HepG2 (cell line): ENCODE data around the gene OR1S1. TPM values are rescaled to one million over a fixed set of nuclear protein-coding genes. Genes with fewer than 3 reads are reported as not detected.
A peak's percentile ranks its signal among the peaks of the same experiment; 100 is the strongest.

Experiments
- CBFB ChIP-seq: sonication (generic); formaldehyde crosslinking; IDR thresholded peaks from 2 replicates; pipeline ENCODE4 v1.4.0; 2020; ENCODE audit warnings: missing genetic modification reagents
- DRAP1 ChIP-seq: IDR thresholded peaks from 2 replicates; pipeline ENCODE4 v1.6.1; 2016; ENCODE audit warnings: missing genetic modification reagents, missing compliant biosample characterization
- E2F2 ChIP-seq: sonication (generic); formaldehyde crosslinking; IDR thresholded peaks from 2 replicates; pipeline ENCODE4 v1.4.0; 2020; ENCODE audit warnings: missing genetic modification reagents, borderline replicate concordance
- FOSL2 ChIP-seq: sonication (generic); formaldehyde crosslinking; IDR thresholded peaks from 2 replicates; pipeline ENCODE4 v1.4.0; 2020; ENCODE audit warnings: missing genetic modification reagents
- FOXA1 ChIP-seq, 2 experiments: fragments of 450-650 bp in 1 of 2; sonication (generic) in 1 of 2; formaldehyde crosslinking in 1 of 2; IDR thresholded peaks; 2 replicates each; pipeline versions ENCODE4 v1.4.0 to v1.6.1; 2016 to 2020; ENCODE audit warnings: missing genetic modification reagents in 1 of 2
- FOXO4 ChIP-seq: sonication (generic); formaldehyde crosslinking; conservative IDR thresholded peaks from 2 replicates; pipeline ENCODE4 v1.8.1; 2023; ENCODE audit warnings: missing genetic modification reagents
- HMGA1 ChIP-seq: sonication (generic); formaldehyde crosslinking; conservative IDR thresholded peaks from 2 replicates; pipeline ENCODE4 v1.4.0; 2020; ENCODE audit warnings: missing genetic modification reagents
- KDM1A ChIP-seq: IDR thresholded peaks from 2 replicates; pipeline ENCODE4 v1.6.1; 2016; ENCODE audit warnings: missing compliant biosample characterization
- LBX2 ChIP-seq: sonication (generic); formaldehyde crosslinking; IDR thresholded peaks from 2 replicates; pipeline ENCODE4 v1.5.0; 2020; ENCODE audit warnings: missing genetic modification reagents, mild to moderate bottlenecking, borderline replicate concordance
- REL ChIP-seq: sonication (generic); formaldehyde crosslinking; conservative IDR thresholded peaks from 2 replicates; pipeline ENCODE4 v1.8.0; 2022; ENCODE audit warnings: mild to moderate bottlenecking, missing genetic modification reagents, moderate library complexity
- SAP130 ChIP-seq: IDR thresholded peaks from 2 replicates; pipeline ENCODE4 v1.6.1; 2016; ENCODE audit warnings: low read depth
- SRY ChIP-seq: sonication (generic); formaldehyde crosslinking; IDR thresholded peaks from 2 replicates; pipeline ENCODE4 v1.8.0; 2022; ENCODE audit warnings: mild to moderate bottlenecking, missing genetic modification reagents
- TCF7 ChIP-seq: sonication (generic); IDR thresholded peaks from 2 replicates; pipeline ENCODE4 v1.6.1; 2016; ENCODE audit warnings: antibody characterized with exemption, low read depth
- ZBTB7B ChIP-seq: sonication (generic); formaldehyde crosslinking; IDR thresholded peaks from 2 replicates; pipeline ENCODE4 v1.4.0; 2020; ENCODE audit warnings: missing genetic modification reagents
- ZEB1 ChIP-seq: IDR thresholded peaks from 2 replicates; pipeline ENCODE4 v1.6.1; 2012; ENCODE audit warnings: mild to moderate bottlenecking, low read depth, inconsistent platforms; ENCODE audit not compliant: insufficient replicate concordance
- ZFAT ChIP-seq: sonication (generic); formaldehyde crosslinking; conservative IDR thresholded peaks from 2 replicates; pipeline ENCODE4 v1.8.1; 2023; ENCODE audit warnings: missing genetic modification reagents, inconsistent platforms
- ZKSCAN8 ChIP-seq: IDR thresholded peaks from 2 replicates; pipeline ENCODE4 v1.6.1; 2016; ENCODE audit warnings: borderline replicate concordance, missing genetic modification reagents, missing compliant biosample characterization
- ZNF10 ChIP-seq: sonication (generic); formaldehyde crosslinking; IDR thresholded peaks from 2 replicates; pipeline ENCODE4 v1.4.0; 2020; ENCODE audit warnings: mild to moderate bottlenecking, low read depth, missing genetic modification reagents, borderline replicate concordance
- ZNF12 ChIP-seq: sonication (generic); formaldehyde crosslinking; IDR thresholded peaks from 2 replicates; pipeline ENCODE4 v1.5.0; 2020; ENCODE audit warnings: missing genetic modification reagents
- ZNF362 ChIP-seq: sonication (generic); formaldehyde crosslinking; IDR thresholded peaks from 2 replicates; pipeline ENCODE4 v1.4.0; 2020; ENCODE audit warnings: missing genetic modification reagents, mild to moderate bottlenecking, borderline replicate concordance
- ZNF550 ChIP-seq: sonication (generic); formaldehyde crosslinking; IDR thresholded peaks from 2 replicates; pipeline ENCODE4 v1.4.0; 2020; ENCODE audit warnings: mild to moderate bottlenecking, missing genetic modification reagents, borderline replicate concordance
- ZNF558 ChIP-seq: sonication (generic); formaldehyde crosslinking; IDR thresholded peaks from 2 replicates; pipeline ENCODE4 v1.9.0; 2022; ENCODE audit warnings: mild to moderate bottlenecking, missing genetic modification reagents, borderline replicate concordance
- ZNF770 ChIP-seq: sonication (generic); formaldehyde crosslinking; IDR thresholded peaks from 2 replicates; pipeline ENCODE4 v1.5.0; 2020; ENCODE audit warnings: mild to moderate bottlenecking, missing genetic modification reagents
- polyA plus RNA-seq, 8 experiments: library from polyadenylated mRNA; depleted of rRNA in 3 of 8; stranded (reverse) in 7 of 8; unstranded in 1 of 8; fragments of >200 nt; fragmentation: Illumina TruSeq in 4 of 8; extraction: Trizol in 4 of 8; gene quantifications; 2 replicates each; pipeline versions ENCODE4 v1.2.1 to v1.2.3, GENCODE V29; 2011 to 2016; ENCODE audit warnings: low read depth in 4 of 8, missing spikeins in 1 of 8, mixed read lengths in 1 of 8; ENCODE audit not compliant: insufficient read depth in 1 of 8
- total RNA-seq, 5 experiments: library from RNA; depleted of rRNA; stranded (reverse); fragments of >200 nt; fragmentation: Illumina TruSeq; extraction: Trizol; gene quantifications; 2 replicates each; pipeline ENCODE4 v1.2.3, GENCODE V29; 2016; ENCODE audit warnings: low read depth in 1 of 5

OR1S1 gene
- total and polyA plus RNA-seq, 2 of the 13 experiments (the other 11 are each of a cell fraction or from before 2014, with no cell fraction given) = not detected

GRCh38 chr11:58165504-58166106 lies 46.9 kb upstream of the OR1S1 start (continued):
- TF ChIP-seq LBX2 (CRISPR knock-in tag) (no peak), FOXO4 (CRISPR knock-in tag) (no peak), REL (CRISPR knock-in tag) (no peak), DRAP1 (CRISPR knock-in tag) (peak; percentile 43), KDM1A (CRISPR knock-in tag) (0 out of 2 replicates have a peak, but pooled peaks have one; percentile 10), ZNF770 (CRISPR knock-in tag) (no peak), SAP130 (CRISPR knock-in tag) (peak; percentile 58; the same call in 1 of the 2 replicates), ZNF12 (CRISPR knock-in tag) (no peak), ZBTB7B (CRISPR knock-in tag) (peak; percentile 70; the same call in 1 of the 2 replicates), E2F2 (CRISPR knock-in tag) (no peak), ZNF362 (CRISPR knock-in tag) (peak; percentile 53; the same call in 1 of the 2 replicates), ZKSCAN8 (CRISPR knock-in tag) (0 out of 2 replicates have a peak, but pooled peaks have one; percentile 33), SRY (CRISPR knock-in tag) (no peak), ZNF558 (CRISPR knock-in tag) (no peak), ZFAT (CRISPR knock-in tag) (no peak), ZEB1 (peak; percentile 82), TCF7 (peak; percentile 96), FOSL2 (peak; percentile 80), ZNF10 (CRISPR knock-in tag) (no peak), ZNF550 (CRISPR knock-in tag) (no peak), FOXA1 (IDR thresholded peaks at IDR 0.05) (no peak), FOXA1 (CRISPR knock-in tag; IDR thresholded peaks at IDR 0.05) (peak; percentile 90), CBFB (CRISPR knock-in tag) (peak; percentile 61; the same call in 1 of the 2 replicates), HMGA1 (CRISPR knock-in tag) (no peak)
